ENCODE data around the gene HOXA1.
A peak's percentile ranks its signal among the peaks of the same experiment; 100 is the strongest.

HOXA1 gene

DNA sequence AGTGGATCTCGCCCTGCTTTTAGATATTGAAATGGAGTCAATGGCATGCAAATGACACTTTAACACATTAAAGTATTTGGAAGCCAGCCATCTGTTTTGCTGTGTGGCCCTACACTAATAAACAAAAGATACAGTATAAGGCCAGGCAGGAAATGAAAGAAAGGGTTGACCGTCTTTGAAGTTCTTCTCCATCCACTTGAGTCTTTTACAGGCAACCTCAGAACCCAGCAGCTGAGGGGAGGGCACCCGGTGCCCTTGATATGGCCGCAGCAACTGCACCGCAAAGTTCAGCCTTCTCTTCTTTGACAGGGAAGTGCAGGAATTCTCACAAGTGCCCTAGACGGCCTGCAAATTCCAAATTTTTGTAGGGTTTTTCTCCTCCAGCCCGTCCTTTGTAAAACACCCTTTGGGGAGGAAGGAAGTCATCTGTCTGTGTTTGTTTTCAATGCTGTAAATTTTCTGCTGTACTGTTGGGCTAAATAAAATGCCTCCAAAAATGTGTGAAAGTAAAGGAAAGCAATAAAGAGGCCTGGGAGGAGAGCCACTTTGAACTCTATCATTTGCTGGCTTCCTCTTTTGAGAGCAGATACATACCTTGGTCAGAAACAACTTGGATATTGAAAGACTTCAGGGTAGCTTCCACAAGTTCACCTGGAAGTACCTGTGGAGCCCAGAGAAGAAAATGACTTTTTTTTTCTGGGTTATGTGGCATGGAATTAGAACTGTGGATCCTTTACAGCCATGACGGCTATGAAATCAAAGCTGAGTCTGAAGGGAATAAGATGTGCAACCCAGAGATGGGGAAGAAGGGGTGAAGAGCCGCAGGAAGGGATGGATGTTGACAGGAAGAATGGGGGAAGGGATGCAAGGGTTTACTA is 3.6 kb downstream of the HOXA1 start:
- Histone ChIP-seq H3K36me3 (ENCODE audit: control insufficient read depth in 2 of 2, insufficient read depth in 1 of 2, low read length in 2 of 2) (no peaks in the 10 kb centered on the region), H3K4me1 (ENCODE audit: control insufficient read depth, insufficient read depth, low read length) (peaks cover 40% of the 10 kb centered on the region), H3K27ac (ENCODE audit: extremely low read depth, low read depth, low read length) (peak overlapping the region; percentile 43; the same call in 1 of the 2 replicates), H3K9me3 (ENCODE audit: control insufficient read depth, insufficient read depth, low read depth, low read length) (no peaks in the 10 kb centered on the region), H3K4me3 (ENCODE audit: low read depth, low read length) (no peak overlapping the region)
- ChIA-PET CTCF (interaction anchor here (0.6 kb wide), 2 partner anchors 234 to 756 kb away, joined by 3 to 7 read pairs; no protein-coding TSS in a partner anchor), POLR2A (no interaction called here)
- TF ChIP-seq ZNF16 (tag by site-specific recombination; IDR thresholded peaks at IDR 0.05; ENCODE audit: low read depth) (no peak), FEZF1 (tag by site-specific recombination; IDR thresholded peaks at IDR 0.05) (0 out of 2 replicates have a peak, but pooled peaks have one; percentile 54), OSR2 (tag by site-specific recombination; IDR thresholded peaks at IDR 0.05) (peak; percentile 24; the same call in 1 of the 2 replicates), TRIM28 (IDR thresholded peaks at IDR 0.05; ENCODE audit: borderline replicate concordance, low read length) (0 out of 2 replicates have a peak, but pooled peaks have one; percentile 50), ZNF274 (IDR thresholded peaks at IDR 0.05; ENCODE audit: low read length) (no peak), ZNF274 (tag by site-specific recombination; IDR thresholded peaks at IDR 0.05; ENCODE audit: borderline replicate concordance) (no peak), YY1 (tag by site-specific recombination; IDR thresholded peaks at IDR 0.05) (no peak), ZNF555 (tag by site-specific recombination; conservative IDR thresholded peaks at IDR 0.05) (no peak), ZBTB8A (tag by site-specific recombination; IDR thresholded peaks at IDR 0.05) (peak; percentile 35; the same call in 1 of the 2 replicates), ZNF311 (tag by site-specific recombination; IDR thresholded peaks at IDR 0.05; ENCODE audit: borderline replicate concordance) (no peak), TCF7L2 (IDR thresholded peaks at IDR 0.05; ENCODE audit: borderline replicate concordance, low read depth, low read length) (peak; percentile 66), SCRT2 (tag by site-specific recombination; IDR thresholded peaks at IDR 0.05) (peak; percentile 65), SCRT1 (tag by site-specific recombination; IDR thresholded peaks at IDR 0.05; ENCODE audit: borderline replicate concordance) (peak; percentile 75; the same call in 1 of the 2 replicates)
- TF ChIP-seq, protein P1, sequence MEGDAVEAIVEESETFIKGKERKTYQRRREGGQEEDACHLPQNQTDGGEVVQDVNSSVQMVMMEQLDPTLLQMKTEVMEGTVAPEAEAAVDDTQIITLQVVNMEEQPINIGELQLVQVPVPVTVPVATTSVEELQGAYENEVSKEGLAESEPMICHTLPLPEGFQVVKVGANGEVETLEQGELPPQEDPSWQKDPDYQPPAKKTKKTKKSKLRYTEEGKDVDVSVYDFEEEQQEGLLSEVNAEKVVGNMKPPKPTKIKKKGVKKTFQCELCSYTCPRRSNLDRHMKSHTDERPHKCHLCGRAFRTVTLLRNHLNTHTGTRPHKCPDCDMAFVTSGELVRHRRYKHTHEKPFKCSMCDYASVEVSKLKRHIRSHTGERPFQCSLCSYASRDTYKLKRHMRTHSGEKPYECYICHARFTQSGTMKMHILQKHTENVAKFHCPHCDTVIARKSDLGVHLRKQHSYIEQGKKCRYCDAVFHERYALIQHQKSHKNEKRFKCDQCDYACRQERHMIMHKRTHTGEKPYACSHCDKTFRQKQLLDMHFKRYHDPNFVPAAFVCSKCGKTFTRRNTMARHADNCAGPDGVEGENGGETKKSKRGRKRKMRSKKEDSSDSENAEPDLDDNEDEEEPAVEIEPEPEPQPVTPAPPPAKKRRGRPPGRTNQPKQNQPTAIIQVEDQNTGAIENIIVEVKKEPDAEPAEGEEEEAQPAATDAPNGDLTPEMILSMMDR (tag by site-specific recombination; IDR thresholded peaks at IDR 0.05): no peak
- TF ChIP-seq, protein P2, sequence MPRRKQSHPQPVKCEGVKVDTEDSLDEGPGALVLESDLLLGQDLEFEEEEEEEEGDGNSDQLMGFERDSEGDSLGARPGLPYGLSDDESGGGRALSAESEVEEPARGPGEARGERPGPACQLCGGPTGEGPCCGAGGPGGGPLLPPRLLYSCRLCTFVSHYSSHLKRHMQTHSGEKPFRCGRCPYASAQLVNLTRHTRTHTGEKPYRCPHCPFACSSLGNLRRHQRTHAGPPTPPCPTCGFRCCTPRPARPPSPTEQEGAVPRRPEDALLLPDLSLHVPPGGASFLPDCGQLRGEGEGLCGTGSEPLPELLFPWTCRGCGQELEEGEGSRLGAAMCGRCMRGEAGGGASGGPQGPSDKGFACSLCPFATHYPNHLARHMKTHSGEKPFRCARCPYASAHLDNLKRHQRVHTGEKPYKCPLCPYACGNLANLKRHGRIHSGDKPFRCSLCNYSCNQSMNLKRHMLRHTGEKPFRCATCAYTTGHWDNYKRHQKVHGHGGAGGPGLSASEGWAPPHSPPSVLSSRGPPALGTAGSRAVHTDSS (tag by site-specific recombination; IDR thresholded peaks at IDR 0.05): no peak
- TF ChIP-seq, protein P3, sequence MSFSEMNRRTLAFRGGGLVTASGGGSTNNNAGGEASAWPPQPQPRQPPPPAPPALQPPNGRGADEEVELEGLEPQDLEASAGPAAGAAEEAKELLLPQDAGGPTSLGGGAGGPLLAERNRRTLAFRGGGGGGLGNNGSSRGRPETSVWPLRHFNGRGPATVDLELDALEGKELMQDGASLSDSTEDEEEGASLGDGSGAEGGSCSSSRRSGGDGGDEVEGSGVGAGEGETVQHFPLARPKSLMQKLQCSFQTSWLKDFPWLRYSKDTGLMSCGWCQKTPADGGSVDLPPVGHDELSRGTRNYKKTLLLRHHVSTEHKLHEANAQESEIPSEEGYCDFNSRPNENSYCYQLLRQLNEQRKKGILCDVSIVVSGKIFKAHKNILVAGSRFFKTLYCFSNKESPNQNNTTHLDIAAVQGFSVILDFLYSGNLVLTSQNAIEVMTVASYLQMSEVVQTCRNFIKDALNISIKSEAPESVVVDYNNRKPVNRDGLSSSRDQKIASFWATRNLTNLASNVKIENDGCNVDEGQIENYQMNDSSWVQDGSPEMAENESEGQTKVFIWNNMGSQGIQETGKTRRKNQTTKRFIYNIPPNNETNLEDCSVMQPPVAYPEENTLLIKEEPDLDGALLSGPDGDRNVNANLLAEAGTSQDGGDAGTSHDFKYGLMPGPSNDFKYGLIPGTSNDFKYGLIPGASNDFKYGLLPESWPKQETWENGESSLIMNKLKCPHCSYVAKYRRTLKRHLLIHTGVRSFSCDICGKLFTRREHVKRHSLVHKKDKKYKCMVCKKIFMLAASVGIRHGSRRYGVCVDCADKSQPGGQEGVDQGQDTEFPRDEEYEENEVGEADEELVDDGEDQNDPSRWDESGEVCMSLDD (tag by site-specific recombination; IDR thresholded peaks at IDR 0.05): no peak

DNA sequence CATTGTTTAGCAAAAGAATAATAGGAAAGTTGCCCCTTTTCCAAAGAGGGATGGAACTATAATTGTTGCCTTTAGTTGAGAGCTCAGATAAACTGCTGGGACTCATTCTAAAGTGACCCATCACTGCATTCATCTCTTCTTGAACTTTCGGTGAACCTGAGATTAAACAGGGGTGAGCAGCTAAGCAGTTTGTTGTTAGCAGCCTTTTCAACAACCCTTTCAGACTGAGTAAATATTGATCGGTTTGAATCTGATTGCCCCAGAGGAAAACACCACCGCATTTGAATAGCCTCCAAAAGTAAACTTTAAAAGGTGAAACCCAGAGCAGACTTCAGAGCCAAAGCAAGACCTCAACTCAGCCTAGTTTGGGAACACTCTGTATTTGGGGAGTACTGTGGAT is 4.7 kb downstream of the HOXA1 start:
- Histone ChIP-seq H3K36me3 (ENCODE audit: control insufficient read depth in 2 of 2, insufficient read depth in 1 of 2, low read length in 2 of 2) (no peaks in the 10 kb centered on the region), H3K4me3 (ENCODE audit: low read depth, low read length) (no peak overlapping the region), H3K27ac (ENCODE audit: extremely low read depth, low read depth, low read length) (0 out of 2 replicates have a peak overlapping the region, but pooled peaks have one; percentile 43), H3K9me3 (ENCODE audit: control insufficient read depth, insufficient read depth, low read depth, low read length) (no peaks in the 10 kb centered on the region), H3K4me1 (ENCODE audit: control insufficient read depth, insufficient read depth, low read length) (peaks cover 40% of the 10 kb centered on the region)
- peak; percentile 49; the same call in 1 of the 2 replicates for TF ChIP-seq FEZF1 (tag by site-specific recombination; IDR thresholded peaks at IDR 0.05)
- TF ChIP-seq, protein P4, sequence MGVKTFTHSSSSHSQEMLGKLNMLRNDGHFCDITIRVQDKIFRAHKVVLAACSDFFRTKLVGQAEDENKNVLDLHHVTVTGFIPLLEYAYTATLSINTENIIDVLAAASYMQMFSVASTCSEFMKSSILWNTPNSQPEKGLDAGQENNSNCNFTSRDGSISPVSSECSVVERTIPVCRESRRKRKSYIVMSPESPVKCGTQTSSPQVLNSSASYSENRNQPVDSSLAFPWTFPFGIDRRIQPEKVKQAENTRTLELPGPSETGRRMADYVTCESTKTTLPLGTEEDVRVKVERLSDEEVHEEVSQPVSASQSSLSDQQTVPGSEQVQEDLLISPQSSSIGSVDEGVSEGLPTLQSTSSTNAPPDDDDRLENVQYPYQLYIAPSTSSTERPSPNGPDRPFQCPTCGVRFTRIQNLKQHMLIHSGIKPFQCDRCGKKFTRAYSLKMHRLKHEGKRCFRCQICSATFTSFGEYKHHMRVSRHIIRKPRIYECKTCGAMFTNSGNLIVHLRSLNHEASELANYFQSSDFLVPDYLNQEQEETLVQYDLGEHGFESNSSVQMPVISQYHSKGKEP (tag by site-specific recombination; IDR thresholded peaks at IDR 0.05): no peak
- no peak for TF ChIP-seq KLF8 (tag by site-specific recombination; IDR thresholded peaks at IDR 0.05)
- no peak for TF ChIP-seq ZNF548 (tag by site-specific recombination; IDR thresholded peaks at IDR 0.05)
- TF ChIP-seq ZNF664 (tag by site-specific recombination; IDR thresholded peaks at IDR 0.05): 0 out of 2 replicates have a peak, but pooled peaks have one; percentile 57
- TF ChIP-seq YY2 (tag by site-specific recombination; IDR thresholded peaks at IDR 0.05): no peak
- TF ChIP-seq GLIS2 (tag by site-specific recombination; IDR thresholded peaks at IDR 0.05): no peak
- ChIA-PET CTCF (interaction anchor here (0.6 to 0.9 kb wide), 3 partner anchors 18 to 228 kb away, joined by 3 to 4 read pairs (median 3); partner anchors contain the start of gene HOXA7), POLR2A (interaction anchor here (1.2 to 1.5 kb wide), 3 partner anchors 10 to 234 kb away, joined by 3 to 4 read pairs (median 3); no protein-coding TSS in a partner anchor)

Data from HEK293 (cell line).